CD4-positive, alpha-beta T cell treated with Interleukin-17A for 1 hour (primary cell): ENCODE measurements around the gene SYT5.

Experiments used
- DNase-seq: peaks from one replicate; pipeline ENCODE4 v3.0.0-alpha.2; 2020

Gene SYT5

GRCh38 chr19:55145232-55145631, 34.9 kb downstream of the SYT5 start:
- no peak for DNase-seq

- DNase-seq: no peak
Observed at GRCh38 chr19:55141696-55142095, 38.4 kb downstream of the SYT5 start.

GRCh38 chr19:55137915-55138314, 42.2 kb downstream of the SYT5 start:
- no peak for DNase-seq

- DNase-seq: no peak
Observed at GRCh38 chr19:55136399-55137102, 43.5 kb downstream of the SYT5 start.

GRCh38 chr19:55134736-55135135, 45.4 kb downstream of the SYT5 start:
- DNase-seq: no peak

- no peak for DNase-seq
Observed at GRCh38 chr19:55133639-55134444, 46.2 kb downstream of the SYT5 start.

- no peak for DNase-seq
Observed at GRCh38 chr19:55132453-55133129, 47.5 kb downstream of the SYT5 start.

- no peak for DNase-seq
Observed at GRCh38 chr19:55131421-55131820, 48.7 kb downstream of the SYT5 start.
